ENCODE data around the gene SLC32A1. TPM values are rescaled to one million over a fixed set of nuclear protein-coding genes. Genes with fewer than 3 reads are reported as not detected.

Gene SLC32A1
- not detected in 5 replicates for total RNA-seq (2022; extraction: Qiagen RNA extraction; ENCODE audit: low read depth)

GRCh38 chr20:38723848-38724625, at the start of gene SLC32A1:
Gene SLC32A1 (plus strand): TSS chr20:38724486. CDS start chr20:38724725, 239 bp downstream.

DNA sequence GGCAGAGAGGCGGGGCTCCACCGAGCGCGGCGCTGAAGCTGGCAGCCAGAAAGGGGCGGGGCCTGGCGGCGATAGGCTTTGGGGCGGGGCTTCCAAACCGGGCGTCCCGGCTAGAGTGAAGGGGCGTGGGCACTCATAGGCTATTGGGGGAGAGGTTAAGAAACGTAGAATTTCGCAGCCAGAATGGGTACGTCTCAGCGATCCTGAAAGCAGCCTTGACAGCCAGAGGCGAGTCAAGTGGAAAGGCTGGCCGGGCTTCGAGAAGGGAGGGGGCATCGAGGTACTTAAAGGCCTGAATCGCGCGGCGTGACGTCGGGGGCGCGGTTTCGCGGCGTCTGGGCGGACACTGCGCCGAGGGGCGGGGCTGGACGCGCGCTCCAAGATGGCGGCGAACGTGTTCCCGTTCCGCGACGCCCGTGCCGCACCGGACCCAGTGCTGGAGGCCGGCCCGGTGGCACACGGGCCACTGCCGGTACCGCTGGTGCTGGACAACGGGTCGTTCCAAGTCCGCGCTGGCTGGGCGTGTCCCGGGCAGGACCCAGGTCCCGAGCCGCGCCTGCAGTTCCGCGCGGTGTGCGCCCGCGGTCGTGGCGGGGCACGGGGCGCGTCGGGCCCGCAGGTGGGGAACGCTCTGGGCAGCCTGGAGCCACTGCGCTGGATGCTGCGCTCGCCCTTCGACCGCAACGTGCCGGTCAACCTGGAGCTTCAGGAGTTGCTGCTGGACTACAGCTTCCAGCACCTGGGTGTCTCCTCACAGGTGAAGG, 24.0 kb downstream of the SLC32A1 start, which contains the start of gene ACTR5:
ACTR5 (plus strand) TSS at position 364 of the 764 bp plus-strand sequence; CDS start at position 383, 19 bp downstream.

Other genes starting within 250 kb of the SLC32A1 start
- gene ADIG, start 143.3 kb upstream of the SLC32A1 start, total RNA-seq (2022; extraction: Qiagen RNA extraction; ENCODE audit: low read depth), result not detected in 5 replicates
- 0.09 TPM in 1 of 5 replicates, not detected in the others for gene ARHGAP40, start 122.7 kb upstream of the SLC32A1 start, total RNA-seq (2022; extraction: Qiagen RNA extraction; ENCODE audit: low read depth)
- 7.2 to 10.8 TPM (median 10.3 TPM) in 5 replicates for gene ACTR5, start 24.0 kb downstream of the SLC32A1 start, total RNA-seq (2022; extraction: Qiagen RNA extraction; ENCODE audit: low read depth)
- gene PPP1R16B, start 81.2 kb downstream of the SLC32A1 start, total RNA-seq (2022; extraction: Qiagen RNA extraction; ENCODE audit: low read depth), result 0.10 to 0.12 TPM (median 0.11 TPM) in 5 replicates
- gene FAM83D, start 201.9 kb downstream of the SLC32A1 start, total RNA-seq (2022; extraction: Qiagen RNA extraction; ENCODE audit: low read depth), result 54.1 to 81.5 TPM (median 73.7 TPM) in 5 replicates
- gene DHX35, start 237.9 kb downstream of the SLC32A1 start, total RNA-seq (2022; extraction: Qiagen RNA extraction; ENCODE audit: low read depth), result 7.9 to 8.8 TPM (median 8.2 TPM) in 5 replicates

Data from A549 treated with DMSO at 1 μM for 4 hours (cell line).